ENCODE data around the gene PRKACB.
"Not testable (repeated sequence)": the region's sequence is repeated elsewhere in the genome, so short reads cannot be mapped to it uniquely, and the experiment has no call there.

Gene PRKACB

DNA sequence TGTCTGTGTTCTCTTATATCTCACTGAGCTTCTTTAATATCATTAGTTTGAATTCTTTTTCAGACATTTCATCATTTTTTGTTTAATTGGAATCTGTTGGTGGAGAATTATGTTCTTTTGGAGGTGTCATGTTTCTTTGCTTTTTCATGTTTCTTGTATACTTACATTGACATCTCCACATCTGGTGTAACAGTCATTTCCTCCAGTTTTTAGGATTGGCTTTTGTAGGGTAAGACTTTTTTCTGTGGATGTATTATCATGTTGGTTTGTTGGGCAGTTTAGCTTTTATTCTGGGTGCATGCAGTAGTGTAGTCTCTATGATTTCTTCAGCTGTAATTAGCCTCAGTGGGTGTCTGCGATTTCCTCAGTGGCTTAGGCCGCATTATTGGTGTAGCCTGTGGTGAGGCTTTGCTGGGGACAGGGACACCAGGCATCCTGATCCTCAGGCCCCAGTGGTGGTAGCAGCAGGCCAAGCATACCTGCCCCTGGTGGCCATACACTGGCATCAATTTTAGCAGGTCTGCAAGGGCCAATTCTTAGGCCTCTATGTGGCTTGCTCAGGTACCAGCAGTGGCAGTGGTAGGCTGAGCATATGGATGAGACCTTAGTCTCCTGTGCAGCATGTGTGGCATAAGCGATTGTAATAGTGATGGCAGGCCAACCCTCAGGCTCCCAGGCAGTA is 79.8 kb downstream of the PRKACB start:
- no peak for DNase-seq (ENCODE audit: low spot score)

DNA sequence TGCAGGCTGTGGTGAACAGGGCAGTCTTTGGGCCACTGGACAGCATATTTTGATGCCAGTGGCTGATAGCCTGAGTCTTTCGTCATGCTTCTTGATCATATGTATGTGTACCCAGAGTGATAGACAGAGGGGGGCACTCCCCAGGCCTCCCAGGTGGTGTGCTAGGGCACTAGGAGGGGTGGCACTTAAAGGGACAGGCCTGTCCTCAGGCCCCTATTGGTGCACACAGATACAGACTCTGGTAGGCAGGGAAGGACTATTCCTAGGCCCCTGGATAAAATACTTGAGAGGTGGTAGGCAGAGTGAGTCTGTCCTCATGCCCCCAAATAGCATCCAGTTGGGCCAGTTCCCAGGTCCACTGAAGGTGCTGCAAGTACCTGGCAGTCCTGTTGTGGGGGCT is 80.8 kb downstream of the PRKACB start:
- no peak for DNase-seq (ENCODE audit: low spot score)

DNA sequence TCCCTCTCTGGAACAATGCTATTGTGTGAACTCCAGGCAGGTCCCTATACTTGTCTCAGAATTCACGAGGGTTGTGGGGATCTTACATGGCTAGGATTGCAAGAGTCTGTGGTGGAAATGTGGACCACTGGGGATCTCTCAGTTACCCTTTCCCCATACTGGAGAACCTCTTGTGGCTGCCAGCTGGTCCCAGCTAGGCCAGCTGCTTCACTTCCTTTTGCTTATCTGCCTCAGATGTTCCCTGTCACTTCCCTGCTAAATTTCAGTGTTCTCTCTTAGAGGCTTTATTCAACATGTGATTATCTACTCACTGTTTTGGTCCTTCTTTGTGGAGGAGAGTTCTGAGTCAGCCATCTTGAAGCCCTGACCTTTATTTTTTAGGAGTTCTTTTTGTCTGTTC is 81.6 kb downstream of the PRKACB start:
- no peak for DNase-seq (ENCODE audit: low spot score)

DNA sequence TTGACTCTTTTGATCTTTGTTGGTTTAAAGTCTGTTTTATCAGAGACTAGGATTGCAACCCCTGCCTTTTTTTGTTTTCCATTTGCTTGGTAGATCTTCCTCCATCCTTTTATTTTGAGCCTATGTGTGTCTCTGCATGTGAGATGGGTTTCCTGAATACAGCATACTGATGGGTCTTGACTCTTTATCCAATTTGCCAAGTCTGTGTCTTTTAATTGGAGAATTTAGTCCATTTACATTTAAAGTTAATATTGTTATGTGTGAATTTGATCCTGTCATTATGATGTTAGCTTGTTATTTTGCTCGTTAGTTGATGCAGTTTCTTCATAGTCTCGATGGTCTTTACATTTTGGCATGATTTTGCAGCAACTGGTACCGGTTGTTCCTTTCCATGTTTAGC is 88.6 kb downstream of the PRKACB start:
- not testable (repeated sequence) for DNase-seq (ENCODE audit: low spot score)

DNA sequence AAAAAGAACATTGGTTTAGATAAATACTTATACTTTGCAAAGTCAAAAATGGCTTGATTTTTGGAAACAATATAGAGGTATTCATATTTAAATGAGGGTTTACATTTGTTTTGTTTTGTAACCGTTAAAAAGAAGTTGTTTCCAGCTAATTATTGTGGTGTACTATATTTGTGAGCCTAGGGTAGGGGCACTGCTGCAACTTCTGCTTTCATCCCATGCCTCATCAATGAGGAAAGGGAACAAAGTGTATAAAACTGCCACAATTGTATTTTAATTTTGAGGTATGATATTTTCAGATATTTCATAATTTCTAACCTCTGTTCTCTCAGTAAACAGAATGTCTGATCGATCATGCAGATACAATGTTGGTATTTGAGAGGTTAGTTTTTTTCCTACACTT is 92.2 kb downstream of the PRKACB start:
- DNase-seq (ENCODE audit: low spot score), result no peak

GRCh38 chr1:84242641-84243040 is 98.6 kb downstream of the PRKACB start:
- DNase-seq (ENCODE audit: low spot score), result no peak

DNA sequence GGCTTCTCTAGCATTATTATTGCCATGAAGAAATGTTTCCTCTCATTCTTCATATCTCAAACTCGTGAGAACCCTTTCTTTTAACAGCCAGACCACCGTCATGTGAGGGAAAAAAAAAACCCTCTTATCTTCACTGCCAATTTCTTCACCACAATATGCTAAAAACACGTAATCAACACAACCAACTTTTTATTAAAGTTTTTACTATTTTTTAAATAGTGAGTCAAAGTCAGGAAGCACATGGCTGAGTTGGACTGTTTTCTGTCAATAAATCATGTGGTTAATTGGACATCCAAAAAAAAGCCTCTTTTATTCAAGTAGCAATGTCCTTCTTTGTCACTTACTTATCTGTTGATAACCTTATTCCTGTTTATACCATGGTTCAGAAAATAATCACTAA is 101.5 kb downstream of the PRKACB start:
- DNase-seq (ENCODE audit: low spot score), result no peak

DNA sequence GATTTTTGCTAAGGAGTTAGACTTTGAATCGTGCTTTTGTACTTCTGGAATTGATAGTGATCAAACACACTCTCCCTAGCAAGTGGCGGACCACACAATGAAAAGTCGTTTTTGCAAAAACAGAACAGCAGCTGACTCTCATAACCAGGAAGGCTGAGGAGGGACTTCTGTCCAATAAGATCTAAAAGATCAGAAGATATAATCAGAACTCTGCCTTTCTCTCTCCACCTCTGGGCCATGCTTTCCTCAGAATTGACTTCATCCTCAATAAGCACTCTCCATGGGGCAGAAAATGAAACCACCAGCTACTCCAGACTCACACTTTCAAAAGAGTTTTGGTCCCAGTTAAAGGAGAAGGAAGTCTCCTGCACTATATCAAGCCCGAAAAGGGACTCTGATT is 102.1 kb downstream of the PRKACB start:
- no peak for DNase-seq (ENCODE audit: low spot score)

GRCh38 chr1:84247425-84248220 is 103.6 kb downstream of the PRKACB start:
- no peak for DNase-seq (ENCODE audit: low spot score)

DNA sequence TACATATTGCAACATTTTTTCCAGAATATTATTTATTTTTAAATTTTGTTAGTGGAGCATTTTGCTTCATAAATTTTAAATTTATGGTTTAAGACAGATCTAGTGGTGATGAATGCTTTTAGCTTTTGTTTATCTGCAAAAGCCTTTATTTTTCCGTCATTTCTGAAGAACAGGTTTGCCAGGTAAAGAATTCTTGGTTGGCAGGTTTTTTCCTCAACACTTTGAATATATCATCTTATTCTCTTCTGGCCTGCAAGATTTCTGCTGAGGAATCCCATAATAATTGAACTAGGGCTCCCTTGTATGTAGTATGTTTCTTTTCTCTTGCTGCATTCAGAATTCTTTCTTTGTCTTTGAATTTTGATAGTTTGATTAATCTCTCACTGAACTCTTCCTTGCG is 106.6 kb downstream of the PRKACB start:
- DNase-seq (ENCODE audit: low spot score), result no peak

GRCh38 chr1:84253036-84253435 is 109.0 kb downstream of the PRKACB start:
- no peak for DNase-seq (ENCODE audit: low spot score)

DNA sequence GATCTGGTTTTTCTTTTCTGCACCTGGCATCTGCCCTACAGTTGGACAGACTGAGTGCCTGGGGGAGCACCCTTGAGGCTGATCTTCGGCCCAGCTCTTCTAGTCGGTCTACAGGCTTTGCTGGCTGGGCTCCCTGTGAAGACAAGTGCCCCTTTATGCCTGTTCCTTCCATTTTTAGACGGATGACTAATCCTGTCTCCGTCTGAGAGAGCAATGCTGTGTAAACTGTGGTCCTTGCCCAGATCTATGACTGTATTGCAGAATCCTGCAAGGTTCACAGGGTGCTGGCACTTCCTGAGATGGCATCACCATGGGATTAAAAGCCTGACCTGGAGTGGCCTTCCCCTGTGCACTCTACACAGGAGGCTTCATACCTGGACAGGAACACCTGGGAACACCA is 109.8 kb downstream of the PRKACB start:
- DNase-seq (ENCODE audit: low spot score), result peak; percentile 78

GRCh38 chr1:84254703-84255238 is 110.7 kb downstream of the PRKACB start:
- DNase-seq (ENCODE audit: low spot score), result no peak

- DNase-seq (ENCODE audit: low spot score), result no peak
Measured at GRCh38 chr1:84255582-84255981, 111.5 kb downstream of the PRKACB start.

- DNase-seq (ENCODE audit: low spot score), result no peak
Measured at GRCh38 chr1:84257617-84258016, 113.5 kb downstream of the PRKACB start.

DNA sequence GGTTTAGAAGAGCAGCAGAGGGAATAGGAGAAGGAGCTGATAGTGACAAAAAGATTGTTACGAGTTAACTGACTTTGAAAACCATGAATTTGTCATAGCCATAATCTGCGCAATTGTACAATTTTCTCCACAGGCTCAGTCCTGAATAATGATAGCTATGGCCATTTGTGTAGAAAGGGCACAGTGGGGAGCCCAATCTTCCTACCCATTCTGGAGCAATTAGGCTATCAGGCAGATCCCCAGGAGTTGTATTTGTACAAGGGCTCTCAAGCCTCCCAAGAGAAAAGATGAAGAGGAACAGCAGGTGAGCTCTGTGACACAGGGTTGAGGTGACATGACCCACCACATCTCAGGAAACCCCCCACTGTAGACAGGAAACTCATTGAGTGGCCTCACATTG is 115.3 kb downstream of the PRKACB start:
- no peak for DNase-seq (ENCODE audit: low spot score)

GRCh38 chr1:84259989-84260388 is 115.9 kb downstream of the PRKACB start:
- DNase-seq (ENCODE audit: low spot score), result no peak

GRCh38 chr1:84260852-84261518 is 116.9 kb downstream of the PRKACB start:
- no peak for DNase-seq (ENCODE audit: low spot score)

GRCh38 chr1:84264961-84265360 is 120.9 kb downstream of the PRKACB start:
- no peak for DNase-seq (ENCODE audit: low spot score)

DNA sequence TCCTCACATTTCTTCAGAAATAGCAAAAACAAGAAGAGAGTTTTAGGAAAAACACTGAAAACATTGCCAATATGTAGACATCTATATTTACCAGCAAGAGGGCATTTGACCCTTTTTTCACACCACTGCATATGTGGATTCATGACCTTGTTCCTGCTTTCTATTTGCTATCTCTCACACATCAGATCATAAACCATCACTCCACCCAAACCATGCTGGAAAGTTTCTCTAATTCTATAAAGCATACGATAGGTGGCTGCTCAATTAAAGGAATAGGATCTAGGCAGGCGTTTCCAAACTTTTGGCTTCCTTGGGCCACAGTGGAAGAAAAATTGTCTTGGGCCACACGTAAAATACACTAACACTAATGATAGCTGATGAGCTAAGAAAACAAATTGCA is 121.8 kb downstream of the PRKACB start:
- no peak for DNase-seq (ENCODE audit: low spot score)

- no peak for DNase-seq (ENCODE audit: low spot score)
Measured at GRCh38 chr1:84266748-84267147, 122.7 kb downstream of the PRKACB start.

DNA sequence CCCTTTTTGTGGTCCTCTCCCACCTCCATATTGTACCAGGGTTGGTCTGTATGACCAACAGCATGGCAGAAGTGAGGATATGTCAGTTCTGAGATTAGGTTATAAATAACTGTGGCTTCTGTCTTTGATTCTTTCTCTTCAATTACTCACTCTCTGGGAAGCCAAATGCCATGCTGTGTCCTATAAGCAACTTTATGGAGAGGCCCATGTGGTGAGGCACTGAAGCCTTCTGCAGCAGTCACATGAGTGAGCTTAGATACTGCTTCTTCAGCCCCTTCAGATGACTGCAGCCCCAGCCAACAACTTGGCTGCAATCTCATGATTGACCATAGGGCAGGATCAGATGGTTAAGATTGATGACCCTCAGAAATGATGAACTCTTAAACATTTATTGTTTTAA is 123.4 kb downstream of the PRKACB start:
- no peak for DNase-seq (ENCODE audit: low spot score)

DNA sequence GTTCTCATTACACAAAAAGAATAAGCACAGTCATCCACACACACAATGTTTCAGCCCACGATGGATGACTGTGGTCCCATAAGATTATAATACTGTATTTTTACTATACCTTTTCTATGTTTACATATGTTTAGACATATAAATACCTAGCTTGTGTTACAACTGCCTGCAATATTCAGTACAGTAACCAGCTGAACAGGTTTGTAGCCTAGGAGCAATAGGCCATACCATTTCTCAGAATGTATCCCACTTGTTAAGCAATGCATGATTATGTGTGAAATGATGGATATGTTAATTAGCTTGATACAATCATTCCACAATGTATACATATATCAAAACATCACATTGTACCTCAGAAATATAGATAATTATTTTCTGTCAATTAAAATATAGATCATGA is 124.3 kb downstream of the PRKACB start:
- no peak for DNase-seq (ENCODE audit: low spot score)

Data from AG20443 (cell line).